GM18951 (cell line): ENCODE results near the gene KRT9.

ENCODE experiments used
- POLR2A ChIP-seq: IDR thresholded peaks from 4 replicates; pipeline ENCODE4 v1.6.1; 2011; ENCODE audit warnings: mild to moderate bottlenecking; ENCODE audit not compliant: insufficient read length, insufficient read depth; ENCODE audit errors: extremely low read depth
- in situ Hi-C: fragments of 300-500 bp; cut with MboI; formaldehyde crosslinking; loops from one replicate; pipeline ENCODE4 v1.12.0; 2022; ENCODE audit warnings: low sequenced_read_pairs, mixed read lengths, inconsistent platforms; ENCODE audit not compliant: unreplicated experiment

The KRT9 gene

DNA sequence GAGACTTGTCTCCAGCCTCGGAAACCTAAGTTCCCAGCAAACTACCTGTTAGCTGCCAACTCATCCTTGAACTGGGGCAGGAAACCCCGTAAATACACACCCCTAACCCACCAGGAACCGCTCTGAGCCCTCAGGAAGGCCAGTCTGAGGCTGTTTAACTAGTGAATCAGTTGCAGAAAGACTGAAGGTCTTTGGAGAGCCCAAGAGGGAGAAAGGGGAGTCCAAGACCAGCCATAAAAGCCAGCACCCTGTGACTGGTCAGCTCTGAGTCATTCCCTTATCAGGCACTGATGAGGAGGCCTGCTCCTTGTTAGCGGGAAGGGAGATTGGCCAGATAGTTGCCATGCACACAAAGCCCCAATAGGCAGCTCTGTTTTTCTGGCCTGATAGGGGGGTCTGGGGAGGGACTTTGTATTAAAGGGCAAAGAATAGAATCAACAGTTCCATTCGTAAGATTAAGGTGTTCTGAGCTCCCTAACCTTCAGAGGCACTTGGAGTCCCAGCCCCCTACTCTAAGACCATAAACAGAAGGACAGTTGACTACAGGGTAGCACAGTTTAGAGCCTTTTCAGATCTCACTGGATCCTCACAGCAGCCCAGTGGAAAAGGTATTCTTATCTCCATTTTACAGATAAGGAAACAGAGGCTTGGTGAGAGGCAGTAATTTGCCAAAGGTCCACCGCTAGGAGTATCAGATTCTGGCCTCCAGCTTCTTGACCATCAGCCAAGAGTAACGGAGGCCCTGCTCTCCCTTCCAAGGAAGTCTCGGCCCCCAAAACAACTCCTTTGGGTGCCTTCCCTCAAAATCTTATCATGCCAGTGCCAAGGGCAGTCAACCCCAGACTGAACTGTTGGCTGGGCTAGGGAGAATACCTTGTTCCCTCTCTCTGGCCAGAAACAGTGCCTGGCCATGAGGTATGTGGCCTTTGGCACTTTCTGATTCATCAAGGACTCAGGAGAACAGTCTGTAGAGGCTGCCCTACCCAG lies 41.5 kb downstream of the KRT9 start:
- no peak for TF ChIP-seq POLR2A
- in situ Hi-C loops, result no loop called here

DNA sequence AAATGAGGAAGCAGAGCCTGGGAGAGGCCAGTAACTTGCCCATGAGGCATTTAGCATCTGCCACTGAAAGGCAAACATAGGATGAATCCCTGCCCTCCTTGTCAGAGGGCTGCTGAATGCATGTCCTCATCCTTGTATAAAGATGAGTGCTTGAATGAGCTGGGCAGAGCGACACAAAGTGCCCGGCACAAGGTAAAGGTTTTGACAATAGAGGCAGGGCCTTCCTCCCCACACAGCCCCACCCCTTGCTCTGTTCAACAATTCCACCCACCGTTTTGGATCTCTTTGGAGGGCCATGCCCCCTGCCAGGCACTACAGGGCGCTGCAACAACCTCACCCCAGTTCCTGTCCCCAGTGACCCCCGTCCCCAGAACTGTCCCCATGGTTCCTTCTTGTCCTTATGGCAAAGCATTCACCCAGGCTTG lies 42.4 kb downstream of the KRT9 start:
- in situ Hi-C loops, result no loop called here
- no peak for TF ChIP-seq POLR2A

DNA sequence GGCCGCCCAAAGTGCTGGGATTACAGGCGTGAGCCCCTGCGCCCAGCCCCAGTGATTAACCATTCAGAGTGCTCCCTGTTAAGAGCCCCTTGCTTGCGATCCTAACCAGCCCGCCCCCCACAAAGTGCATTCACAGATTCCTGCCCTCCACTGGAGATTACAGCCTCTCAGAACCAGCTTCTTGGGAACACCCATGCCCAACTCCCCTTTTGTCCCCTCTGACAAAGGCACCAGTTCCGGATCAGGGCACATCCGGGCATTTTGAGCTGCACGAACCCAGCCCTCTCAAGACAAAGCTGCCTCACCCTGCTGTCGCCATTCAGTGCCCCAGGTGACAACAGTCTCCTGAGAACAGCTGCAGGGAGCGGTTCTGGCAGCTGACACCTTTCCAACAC lies 42.9 kb downstream of the KRT9 start:
- TF ChIP-seq POLR2A, result no peak
- in situ Hi-C loops, result no loop called here

DNA sequence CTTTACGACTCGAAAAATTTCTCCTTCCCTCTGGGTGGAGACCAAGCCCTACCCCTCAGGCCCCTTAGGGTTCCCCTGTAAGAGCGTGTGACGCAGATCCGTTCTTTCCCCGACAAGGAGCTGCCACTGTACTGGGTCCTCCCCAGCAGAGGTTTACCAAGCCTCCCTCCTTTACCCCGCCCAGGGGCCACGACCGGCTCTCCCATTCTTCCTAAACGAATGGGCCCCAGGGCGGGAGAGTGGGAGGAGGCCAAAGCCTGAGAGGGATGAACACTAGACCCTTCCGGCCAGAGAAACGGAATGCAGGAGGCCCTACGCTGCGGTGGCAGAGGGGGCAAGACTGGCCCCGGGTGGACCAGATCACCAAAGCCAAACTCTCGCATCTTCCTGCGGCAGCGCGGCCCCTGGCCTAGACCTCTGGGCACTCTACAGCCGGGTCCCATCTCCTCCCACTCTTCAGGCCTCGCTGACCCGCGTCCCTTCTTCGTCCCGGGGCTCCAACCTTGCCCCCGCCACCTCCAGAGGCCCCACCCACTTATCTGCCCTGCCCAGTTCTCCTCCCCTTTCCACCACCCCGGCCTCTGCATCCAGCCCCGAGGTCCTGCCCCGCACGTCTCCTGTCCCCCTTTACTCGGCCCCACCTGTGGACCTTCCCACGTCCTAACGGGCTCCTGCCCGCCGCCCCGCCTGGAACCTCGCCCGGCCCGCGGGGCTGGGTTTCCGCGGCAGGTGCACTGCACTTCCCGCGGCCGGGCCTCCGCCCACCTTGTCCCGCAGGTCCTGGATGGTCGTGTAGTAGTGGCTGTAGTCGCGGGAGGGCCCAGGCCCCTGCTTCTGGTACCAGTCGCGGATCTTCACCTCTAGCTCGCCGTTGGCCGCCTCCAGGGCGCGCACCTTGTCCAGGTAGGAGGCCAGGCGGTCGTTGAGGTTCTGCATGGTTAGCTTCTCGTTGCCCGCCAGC lies 44.5 kb downstream of the KRT9 start:
- in situ Hi-C loops, result no loop called here
- TF ChIP-seq POLR2A, result no peak

DNA sequence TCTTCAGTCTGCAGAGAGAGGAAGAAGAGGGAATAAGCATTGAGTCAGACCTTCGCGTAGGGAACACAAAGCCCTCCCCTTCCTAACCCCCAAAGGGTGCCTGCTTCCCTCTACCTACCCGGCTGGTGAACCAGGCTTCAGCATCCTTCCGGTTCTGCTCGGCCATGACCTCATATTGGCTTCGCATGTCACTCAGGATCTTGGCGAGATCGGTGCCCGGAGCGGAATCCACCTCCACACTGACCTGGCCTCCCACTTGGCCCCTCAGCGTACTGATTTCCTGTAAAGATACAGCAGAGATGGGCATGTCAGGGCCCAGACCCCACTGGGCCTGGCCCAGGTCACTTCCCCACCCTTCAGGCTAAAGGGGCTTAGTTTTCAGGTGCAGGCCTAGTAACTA lies 47.6 kb downstream of the KRT9 start:
- no peak for TF ChIP-seq POLR2A
- in situ Hi-C loops, result no loop called here

DNA sequence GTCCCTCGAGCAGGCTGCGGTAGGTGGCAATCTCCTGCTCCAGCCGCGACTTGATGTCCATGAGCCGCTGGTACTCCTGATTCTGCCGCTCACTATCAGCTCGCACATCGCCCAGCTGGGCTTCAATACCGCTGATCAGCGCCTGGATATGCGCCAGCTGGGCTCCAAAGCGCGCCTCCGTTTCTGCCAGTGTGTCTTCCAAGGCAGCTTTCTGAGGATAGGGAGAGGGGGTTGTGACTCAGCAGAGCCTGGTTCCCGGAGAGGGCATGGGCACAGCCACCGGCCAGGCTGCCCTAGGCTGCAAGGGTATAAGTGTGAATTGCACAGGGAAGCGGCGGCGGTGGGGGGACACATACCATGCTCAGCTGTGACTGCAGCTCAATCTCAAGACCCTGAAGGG lies 48.1 kb downstream of the KRT9 start:
- TF ChIP-seq POLR2A, result no peak
- in situ Hi-C loops, result no loop called here

DNA sequence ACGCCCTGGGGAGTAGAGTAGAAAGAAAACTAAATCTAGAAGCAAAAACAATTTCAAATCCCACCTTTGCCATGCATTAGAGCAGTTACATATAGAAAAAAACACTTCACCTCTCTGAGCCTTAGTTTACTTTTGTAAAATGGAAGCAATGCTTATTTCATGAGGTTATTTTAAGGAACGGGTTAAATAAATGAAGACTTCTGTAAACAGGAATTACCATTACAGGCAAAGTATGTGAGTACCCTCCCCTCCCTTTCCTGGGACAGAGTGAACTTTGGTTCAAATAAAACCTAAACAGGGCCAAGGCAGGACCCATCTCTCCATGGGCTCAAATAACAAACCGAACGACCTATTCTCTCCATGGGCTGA lies 48.6 kb downstream of the KRT9 start:
- TF ChIP-seq POLR2A, result no peak
- in situ Hi-C loops, result no loop called here

DNA sequence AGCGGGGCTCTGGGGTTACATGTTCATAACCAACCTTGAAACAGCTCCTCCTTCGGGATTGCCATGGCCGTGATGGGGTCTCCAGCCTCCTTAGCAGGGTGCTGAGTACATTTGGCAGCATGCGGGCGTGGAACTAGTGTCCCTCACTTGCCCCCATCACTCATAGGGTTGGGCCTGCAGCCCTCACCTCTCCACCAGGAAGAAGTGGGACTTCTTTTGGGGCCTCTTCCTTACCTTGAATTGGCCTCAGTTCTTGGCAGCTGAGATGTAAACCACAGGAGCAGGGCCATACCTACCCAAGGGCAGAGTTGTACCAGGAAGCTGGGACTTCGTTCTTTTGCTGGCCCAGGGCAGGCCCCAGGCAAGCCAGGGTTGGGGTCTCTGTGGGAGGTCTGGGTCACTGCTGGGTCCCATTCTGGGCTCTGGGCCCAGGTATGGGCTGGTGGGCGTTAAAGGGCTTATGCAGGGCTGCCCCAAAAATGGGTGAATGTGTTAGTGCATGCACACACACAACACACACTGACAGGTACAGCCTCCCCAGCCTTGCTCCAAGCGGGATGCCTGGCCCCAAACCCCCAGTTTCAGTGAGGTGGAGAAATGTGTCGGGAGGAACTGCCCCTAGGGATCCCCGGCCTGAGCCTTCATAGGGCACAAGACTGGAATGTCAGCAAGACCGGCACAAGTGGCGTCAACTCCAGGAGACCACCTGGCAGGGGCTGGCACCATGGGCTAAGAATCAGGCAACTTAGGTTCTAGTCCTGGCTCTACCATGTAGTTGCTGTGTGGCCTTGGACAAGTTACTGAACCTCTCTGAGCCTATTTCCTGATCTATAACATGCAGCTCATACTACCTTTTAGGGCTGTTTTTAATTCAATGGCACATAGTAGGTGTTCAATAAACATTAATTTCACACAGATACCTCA lies 49.3 kb downstream of the KRT9 start:
- in situ Hi-C loops, result no loop called here
- TF ChIP-seq POLR2A, result no peak

DNA sequence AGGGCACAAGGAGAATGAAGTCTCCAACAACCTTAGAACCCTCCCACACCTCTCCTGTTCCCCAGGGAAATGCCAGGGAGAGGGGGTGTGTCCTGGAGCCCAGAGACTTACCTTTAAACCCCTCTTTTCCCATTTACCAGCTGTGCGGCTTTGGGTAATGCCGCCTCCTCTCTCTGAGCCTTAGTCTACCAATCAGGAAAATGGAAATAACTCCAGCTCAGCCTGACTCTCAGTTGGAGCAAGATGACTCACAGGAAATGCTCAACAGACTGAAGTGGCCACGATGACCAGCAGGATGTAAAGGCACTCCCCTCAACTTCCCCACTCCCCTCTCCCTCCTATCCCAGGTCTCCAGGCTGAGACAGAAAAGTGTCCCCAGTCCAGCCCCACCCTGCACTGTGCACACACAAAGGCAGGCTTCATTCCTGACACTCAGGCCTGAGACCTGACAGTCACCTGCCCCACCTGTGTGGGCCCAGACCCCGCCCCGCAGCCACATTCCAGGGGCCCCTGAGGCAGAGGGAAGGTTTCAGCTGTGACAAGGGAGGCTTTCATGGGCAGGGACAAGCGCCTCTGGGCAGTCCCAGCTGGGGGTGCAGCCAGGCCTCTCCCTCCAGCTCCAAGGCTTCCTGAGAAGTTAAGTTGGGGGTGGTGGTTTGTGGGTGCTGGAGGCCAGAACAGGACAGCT lies 50.1 kb downstream of the KRT9 start:
- in situ Hi-C loops, result no loop called here
- no peak for TF ChIP-seq POLR2A

DNA sequence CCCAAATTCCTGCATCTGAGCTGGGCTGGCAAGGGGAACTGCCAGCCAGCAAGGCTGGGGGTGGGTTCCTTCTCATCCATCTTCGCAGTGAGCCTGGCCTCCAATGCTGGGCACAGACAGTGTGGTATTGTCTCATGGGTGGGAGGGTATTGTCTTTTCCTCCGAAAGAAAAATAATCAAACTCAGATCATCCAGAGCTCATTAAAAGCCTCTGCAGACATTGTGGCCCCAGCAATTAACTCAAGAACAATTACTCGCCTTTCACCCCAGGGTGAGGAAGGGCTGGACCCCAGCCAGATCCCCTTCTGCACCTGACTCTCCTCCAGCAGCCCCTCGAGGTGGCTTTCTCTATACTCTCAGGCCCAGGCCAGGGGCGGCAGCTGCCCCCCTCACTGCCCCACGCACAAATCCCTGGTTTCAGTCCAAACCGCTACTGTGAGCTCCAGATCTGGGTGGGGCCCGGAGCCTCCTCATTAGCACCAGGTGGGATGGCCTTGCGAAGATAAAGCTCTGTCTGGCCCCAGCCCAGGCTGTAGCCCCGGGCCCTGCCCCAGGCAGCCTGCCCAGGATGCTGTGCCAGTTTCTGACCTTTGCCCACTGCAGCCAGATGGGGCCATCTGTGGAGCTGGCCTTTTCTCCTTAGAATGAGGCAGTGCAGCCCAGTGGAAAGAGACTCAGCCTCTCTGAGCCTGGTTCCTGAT lies 50.9 kb downstream of the KRT9 start:
- in situ Hi-C loops, result no loop called here

DNA sequence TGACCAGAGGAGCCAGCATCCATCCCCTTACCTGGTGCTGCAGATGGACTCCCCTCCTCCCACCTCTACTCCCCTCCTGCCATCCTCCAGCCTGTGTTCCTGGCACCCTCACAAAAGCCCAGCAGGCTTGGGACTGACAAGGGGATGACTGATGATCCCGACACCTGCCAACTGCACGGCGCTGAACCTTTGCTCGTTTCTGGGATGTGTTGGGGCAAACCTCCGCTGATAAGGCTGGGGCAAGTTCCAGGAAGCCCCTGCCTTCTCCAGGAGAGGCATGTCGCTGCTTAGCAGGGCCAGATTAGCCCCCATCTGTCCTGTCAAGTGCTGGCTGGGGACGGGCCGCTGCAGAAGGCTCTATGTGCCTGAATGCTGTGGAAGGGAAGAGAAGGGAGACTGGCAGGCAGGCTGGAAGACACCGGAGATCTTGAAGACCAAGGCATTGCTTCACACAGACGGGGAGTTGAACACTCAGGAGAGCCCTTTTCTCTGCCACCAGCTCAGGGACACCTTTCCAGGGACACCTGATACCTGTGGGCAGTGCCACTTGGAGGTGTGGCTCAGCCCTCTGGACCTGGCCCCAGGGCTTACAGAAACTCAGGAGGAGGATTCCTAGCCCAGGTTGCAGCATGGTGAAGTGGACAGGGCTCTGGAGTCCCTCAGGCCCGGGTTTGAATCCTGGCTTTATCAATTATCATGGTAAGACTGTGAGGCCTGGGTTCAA lies 52.2 kb downstream of the KRT9 start:
- in situ Hi-C loops, result no loop called here
- no peak for TF ChIP-seq POLR2A

More for the DNA sequence above, 50.9 kb downstream of the KRT9 start:
- no peak for TF ChIP-seq POLR2A
